HL-60 (cell line): Measurements from ENCODE around the gene CDH23.

Source experiments
- DNase-seq, 2 experiments: peaks; one replicate each; pipeline ENCODE4 v3.0.0-alpha.2; 2010 to 2020; ENCODE audit warnings: low read depth in 1 of 2, low spot score in 1 of 2
- H3K27ac ChIP-seq: fragments of 250-450 bp; sonication (Bioruptor Pico); replicated peaks from 2 replicates; pipeline ENCODE4 v1.5.1; 2020; ENCODE audit warnings: mild to moderate bottlenecking, moderate library complexity
- H3K27me3 ChIP-seq: fragments of 250-450 bp; sonication (Bioruptor Pico); 2 replicates; pipeline ENCODE4 v1.5.1; 2021; ENCODE audit warnings: mild to moderate bottlenecking, moderate library complexity; ENCODE audit not compliant: insufficient read depth, poor library complexity, severe bottlenecking
- H3K4me3 ChIP-seq: replicated peaks from 2 replicates; pipeline ENCODE4 v1.5.1; 2011; ENCODE audit warnings: mild to moderate bottlenecking, control low read depth, low read length; ENCODE audit not compliant: insufficient read depth
- CTCF ChIP-seq: IDR thresholded peaks from one replicate; pipeline ENCODE4 v1.5.1; 2011; ENCODE audit warnings: low read length, control low read depth, inconsistent platforms; ENCODE audit not compliant: insufficient read depth
- GABPA ChIP-seq: IDR thresholded peaks from 2 replicates; pipeline ENCODE4 v1.6.1; 2012; ENCODE audit warnings: low read depth
- POLR2AphosphoS5 ChIP-seq: IDR thresholded peaks from 2 replicates; pipeline ENCODE4 v1.6.1; 2012; ENCODE audit warnings: low read depth
- SPI1 ChIP-seq: IDR thresholded peaks from 2 replicates; pipeline ENCODE4 v1.6.1; 2012; ENCODE audit warnings: low read depth, mild to moderate bottlenecking, borderline replicate concordance
- TF ChIP-seq, protein P1 (sequence below): IDR thresholded peaks from 2 replicates; pipeline ENCODE4 v1.6.1; 2012; ENCODE audit warnings: low read depth; ENCODE audit not compliant: insufficient replicate concordance

Gene CDH23

GRCh38 chr10:71721313-71721712, 324.6 kb downstream of the CDH23 start:
- no peak for DNase-seq
- H3K27me3 ChIP-seq, result no peaks in the 10 kb centered on the region
- TF ChIP-seq, protein P1, sequence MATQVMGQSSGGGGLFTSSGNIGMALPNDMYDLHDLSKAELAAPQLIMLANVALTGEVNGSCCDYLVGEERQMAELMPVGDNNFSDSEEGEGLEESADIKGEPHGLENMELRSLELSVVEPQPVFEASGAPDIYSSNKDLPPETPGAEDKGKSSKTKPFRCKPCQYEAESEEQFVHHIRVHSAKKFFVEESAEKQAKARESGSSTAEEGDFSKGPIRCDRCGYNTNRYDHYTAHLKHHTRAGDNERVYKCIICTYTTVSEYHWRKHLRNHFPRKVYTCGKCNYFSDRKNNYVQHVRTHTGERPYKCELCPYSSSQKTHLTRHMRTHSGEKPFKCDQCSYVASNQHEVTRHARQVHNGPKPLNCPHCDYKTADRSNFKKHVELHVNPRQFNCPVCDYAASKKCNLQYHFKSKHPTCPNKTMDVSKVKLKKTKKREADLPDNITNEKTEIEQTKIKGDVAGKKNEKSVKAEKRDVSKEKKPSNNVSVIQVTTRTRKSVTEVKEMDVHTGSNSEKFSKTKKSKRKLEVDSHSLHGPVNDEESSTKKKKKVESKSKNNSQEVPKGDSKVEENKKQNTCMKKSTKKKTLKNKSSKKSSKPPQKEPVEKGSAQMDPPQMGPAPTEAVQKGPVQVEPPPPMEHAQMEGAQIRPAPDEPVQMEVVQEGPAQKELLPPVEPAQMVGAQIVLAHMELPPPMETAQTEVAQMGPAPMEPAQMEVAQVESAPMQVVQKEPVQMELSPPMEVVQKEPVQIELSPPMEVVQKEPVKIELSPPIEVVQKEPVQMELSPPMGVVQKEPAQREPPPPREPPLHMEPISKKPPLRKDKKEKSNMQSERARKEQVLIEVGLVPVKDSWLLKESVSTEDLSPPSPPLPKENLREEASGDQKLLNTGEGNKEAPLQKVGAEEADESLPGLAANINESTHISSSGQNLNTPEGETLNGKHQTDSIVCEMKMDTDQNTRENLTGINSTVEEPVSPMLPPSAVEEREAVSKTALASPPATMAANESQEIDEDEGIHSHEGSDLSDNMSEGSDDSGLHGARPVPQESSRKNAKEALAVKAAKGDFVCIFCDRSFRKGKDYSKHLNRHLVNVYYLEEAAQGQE, result no peak
- TF ChIP-seq POLR2AphosphoS5, result no peak
- TF ChIP-seq CTCF, result no peak
- no peak for TF ChIP-seq SPI1
- no peak for TF ChIP-seq GABPA
- no peak overlapping the region for H3K27ac ChIP-seq
- no peak overlapping the region for H3K4me3 ChIP-seq

GRCh38 chr10:71722849-71723248, 326.1 kb downstream of the CDH23 start:
- TF ChIP-seq SPI1, result no peak
- no peak for TF ChIP-seq POLR2AphosphoS5
- TF ChIP-seq, protein P1, result no peak
- TF ChIP-seq GABPA, result no peak
- TF ChIP-seq CTCF, result no peak
- no peak for DNase-seq
- Histone ChIP-seq H3K4me3 (no peak overlapping the region), H3K27me3 (no peaks in the 10 kb centered on the region), H3K27ac (no peak overlapping the region)

DNA sequence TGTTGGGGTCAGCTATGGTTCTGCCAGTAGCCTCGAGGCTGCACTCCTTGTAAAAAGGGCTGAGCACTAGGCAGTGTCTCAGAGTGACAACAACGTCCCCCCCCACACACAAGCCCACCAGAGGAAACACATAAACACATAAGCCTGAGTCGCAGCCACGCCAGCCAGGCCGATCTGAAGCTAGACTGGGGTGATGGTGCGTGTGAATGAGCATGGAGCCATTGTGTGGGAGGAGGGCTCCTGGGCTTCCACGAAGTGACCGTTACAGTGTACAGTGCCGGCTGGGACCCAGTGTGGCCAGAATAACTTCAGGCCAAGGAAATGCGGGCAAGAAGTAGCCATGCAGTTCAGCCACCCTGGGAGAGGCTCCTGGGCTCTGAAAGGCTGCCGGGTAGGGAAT, 326.6 kb downstream of the CDH23 start:
- TF ChIP-seq CTCF (no peak), SPI1 (no peak)
- TF ChIP-seq, protein P1, result no peak
- no peaks in the 10 kb centered on the region for H3K27me3 ChIP-seq
- no peak overlapping the region for H3K27ac ChIP-seq

More for the DNA sequence above, 326.6 kb downstream of the CDH23 start:
- DNase-seq, result no peak
- no peak overlapping the region for H3K4me3 ChIP-seq
